LHCN-M2 (cell line): ENCODE data around the gene MTTP. TPM values are rescaled to one million over a fixed set of nuclear protein-coding genes. Genes with fewer than 3 reads are reported as not detected.

Experiments
- DNase-seq: peaks from one replicate; pipeline ENCODE4 v3.0.0-alpha.2; 2012; ENCODE audit warnings: low read depth
- total RNA-seq: library from RNA; depleted of rRNA; stranded (reverse); fragments of >200 nt; gene quantifications from 2 replicates; pipeline ENCODE4 v1.2.3, GENCODE V29; 2014

MTTP gene
- total RNA-seq, 1 experiment from 2014 or later, result 0.06 TPM

DNA sequence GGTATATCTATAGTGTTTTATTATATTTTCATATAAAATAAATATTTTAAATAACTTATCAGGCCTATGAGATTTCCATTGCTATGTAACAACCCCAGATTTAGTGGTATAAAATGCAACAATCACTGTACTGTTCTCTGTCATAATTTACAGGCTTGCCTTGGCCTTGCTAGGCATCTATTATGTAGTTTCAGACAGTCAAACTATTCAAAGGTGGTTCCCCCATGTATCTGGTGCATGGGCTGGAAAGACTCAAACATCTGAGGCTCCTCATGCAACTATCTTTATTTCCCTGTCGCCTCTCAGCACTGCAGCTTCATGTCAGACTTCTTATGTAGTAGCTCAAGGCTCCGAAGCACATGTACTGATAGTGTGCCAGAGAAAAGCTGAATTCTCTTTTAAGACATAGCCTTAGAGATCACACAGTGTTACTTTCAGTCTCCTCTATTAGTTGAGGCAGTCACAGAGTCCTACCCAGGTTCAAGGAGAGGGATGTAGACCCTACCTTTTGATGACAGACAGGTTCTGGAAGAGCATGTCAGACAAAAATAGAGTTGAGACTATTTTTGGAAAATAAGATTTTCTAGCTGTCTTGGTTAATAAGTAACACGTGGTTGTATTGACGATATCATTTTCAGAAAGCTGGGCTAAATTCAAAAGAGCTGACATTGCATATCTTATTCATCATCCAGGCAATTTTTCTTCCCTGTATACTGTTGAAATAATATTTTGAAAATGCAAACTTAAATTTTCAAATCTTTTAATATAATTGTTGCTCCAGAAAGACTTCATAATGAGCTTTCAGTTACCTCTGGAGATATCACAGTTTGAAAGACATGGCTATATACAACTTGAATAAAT, 19.4 kb downstream of the MTTP start:
- DNase-seq, result no peak

DNA sequence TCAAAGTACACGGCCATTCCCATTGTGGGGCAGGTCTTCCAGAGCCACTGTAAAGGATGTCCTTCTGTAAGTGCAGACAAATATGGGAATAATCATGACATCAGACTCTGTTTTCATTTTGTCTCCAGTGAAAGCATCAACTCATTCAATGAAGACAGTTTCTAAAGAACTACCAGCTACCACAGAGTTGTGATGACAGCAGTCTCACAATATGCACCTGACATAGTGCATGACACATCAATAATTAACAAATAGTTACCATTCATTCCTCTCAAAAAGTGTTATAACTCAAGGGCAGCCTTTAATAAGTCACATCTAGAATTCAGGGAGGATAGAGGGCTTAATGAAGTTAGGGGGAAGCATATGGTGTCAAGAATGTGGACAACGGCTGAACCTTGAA, 20.2 kb downstream of the MTTP start:
- no peak for DNase-seq

DNA sequence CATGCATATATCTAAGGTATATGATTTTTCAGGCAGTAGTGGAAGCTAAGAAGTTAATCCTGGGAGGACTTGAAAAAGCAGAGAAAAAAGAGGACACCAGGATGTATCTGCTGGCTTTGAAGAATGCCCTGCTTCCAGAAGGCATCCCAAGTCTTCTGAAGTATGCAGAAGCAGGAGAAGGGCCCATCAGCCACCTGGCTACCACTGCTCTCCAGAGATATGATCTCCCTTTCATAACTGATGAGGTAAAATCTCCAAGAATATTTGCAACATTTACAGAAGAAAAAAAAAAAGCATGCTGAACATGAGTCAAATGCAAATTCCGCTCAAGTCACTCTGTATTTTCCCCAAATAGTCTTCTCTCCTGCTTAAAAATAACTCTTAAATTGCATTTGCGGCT, 32.1 kb downstream of the MTTP start:
- no peak for DNase-seq

DNA sequence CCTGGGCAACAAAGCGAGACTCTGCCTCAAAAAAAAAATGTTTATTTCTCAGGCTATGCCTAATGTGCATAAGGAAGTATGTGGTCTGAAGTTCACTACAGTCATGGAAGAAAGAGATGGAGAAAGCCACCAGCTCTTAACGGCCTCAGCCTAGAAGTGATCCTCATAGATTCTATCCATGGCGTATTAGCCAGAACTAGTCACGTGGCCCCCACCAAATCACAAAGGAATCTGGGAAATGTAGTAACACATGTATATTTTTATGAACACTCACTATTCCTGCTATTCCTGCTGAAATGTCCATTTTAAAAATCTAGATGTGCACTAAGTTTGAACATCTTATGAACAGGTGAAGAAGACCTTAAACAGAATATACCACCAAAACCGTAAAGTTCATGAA, 33.8 kb downstream of the MTTP start:
- DNase-seq, result no peak

DNA sequence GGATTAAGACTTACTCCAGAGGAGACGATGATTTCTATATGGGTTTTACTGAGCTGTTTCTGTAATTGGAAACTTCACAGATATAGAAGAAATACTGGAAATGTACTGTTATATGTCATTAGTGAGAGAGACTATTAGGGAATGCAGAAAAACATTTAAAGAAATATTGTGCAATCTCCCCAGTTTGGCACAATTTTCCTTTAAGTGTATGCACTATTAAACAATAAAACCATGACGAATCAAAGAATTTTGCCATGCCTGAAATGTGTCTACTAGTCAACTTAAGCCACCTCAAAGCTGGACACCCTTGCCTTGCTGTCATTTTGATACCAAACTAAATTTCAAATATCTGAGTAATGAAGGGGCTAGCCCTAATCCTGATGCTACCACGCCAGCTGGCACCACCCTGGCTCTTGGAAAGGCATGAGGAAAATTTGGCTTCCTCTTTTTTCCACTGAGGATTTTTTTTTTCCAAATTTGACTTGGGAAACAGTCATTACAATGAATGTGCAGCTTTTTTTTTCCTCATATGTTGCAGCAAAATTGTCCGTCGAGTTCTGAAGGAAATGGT, 36.1 kb downstream of the MTTP start:
- no peak for DNase-seq

DNA sequence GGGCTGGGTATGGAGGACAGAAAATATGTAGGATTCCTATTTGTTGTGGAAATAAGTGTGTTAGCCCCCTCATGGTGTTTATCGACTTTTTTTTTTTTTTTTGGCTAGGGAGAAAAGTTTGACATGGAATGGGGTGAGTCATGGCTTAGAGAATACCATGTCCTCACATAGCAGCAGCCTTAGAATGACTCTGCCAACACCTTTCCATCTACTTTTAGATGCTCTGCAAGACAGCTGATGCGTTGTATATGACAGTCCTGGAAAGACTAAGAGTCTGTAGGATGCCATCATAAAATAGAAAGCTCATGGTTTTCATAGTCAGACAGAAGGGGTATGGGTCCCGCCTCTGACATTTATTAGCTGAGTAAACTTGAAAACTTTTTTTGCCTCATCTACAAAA, 37.7 kb downstream of the MTTP start:
- no peak for DNase-seq

DNA sequence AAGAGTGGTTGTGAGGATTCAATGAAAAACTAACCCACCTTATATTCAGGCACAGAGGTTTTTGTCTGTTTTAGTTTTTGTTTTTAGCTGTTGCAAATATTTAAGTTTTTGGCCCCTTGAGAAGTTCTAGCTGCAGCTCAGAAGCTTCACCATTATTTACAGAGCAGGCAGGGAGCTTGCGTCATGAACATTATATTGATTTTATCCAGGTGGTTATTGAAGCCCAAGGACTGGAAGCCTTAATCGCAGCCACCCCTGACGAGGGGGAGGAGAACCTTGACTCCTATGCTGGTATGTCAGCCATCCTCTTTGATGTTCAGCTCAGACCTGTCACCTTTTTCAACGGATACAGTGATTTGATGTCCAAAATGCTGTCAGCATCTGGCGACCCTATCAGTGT, 38.1 kb downstream of the MTTP start:
- DNase-seq, result no peak

DNA sequence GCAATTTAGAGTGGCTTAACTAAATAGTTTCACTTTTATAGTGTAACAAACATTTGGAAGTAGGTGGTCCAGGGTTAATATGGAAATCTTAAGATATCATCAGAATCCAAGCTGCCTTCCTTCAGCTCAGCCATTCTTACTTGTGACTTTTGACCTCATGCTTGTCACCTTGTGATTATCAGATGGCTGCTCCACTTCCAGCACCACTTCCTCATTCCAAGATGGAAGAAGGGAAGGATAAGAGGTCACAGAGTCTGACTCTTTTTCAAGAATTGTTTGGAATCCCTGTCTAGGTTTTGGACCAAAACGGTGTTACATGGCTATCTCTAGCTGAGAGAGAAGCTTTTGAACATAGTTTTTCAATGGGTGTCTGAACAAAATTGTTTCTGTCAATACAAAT, 39.9 kb downstream of the MTTP start:
- no peak for DNase-seq

DNA sequence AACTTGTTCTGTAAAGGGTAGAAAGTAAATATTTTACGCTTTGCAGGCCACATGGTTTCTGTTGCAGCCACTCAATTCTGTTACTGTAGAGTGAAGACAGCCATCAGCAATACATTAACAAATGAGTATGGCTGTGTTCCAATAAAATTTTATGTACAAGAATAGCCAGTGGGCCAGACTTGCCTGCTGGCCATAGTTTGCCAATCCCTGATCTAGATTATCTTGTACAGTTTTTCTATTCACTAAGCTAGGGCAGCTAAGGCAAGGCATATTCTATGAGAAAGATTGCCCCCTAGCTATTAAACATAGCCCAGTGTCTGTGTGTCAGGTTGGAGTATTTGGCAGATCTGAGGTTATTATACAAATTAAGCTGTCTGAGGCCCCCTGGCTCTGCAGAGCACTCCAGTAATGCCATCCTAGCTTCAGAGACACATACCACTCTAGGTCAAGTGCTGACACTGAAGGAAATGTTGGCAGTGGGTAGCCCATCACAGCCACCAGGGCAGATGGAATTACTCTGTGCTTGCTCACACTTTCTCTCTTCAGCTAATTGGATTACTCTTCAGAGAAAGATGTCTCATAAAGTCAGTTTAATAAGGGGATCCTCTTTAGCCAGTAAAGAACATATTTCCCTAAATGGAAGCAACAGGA, 40.7 kb downstream of the MTTP start:
- no peak for DNase-seq

DNA sequence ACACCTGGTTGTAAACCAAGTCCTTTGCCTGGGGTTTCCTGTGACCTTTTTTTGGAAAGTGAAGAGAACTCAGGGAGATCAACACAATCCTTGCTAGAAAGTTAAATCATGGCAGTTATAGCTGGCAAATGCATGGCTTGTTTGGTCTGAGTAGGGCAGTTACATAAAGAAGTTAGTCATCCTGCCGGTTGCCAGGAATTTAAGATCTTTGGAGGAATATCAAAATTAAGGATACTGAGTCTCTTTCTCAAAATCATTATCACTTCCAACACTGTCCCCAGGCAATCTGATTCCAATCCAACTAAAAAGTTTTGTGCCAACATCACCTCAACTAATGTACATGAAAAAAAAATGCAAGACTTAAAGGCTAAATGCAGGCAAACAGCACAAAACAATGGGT, 42.8 kb downstream of the MTTP start:
- DNase-seq, result no peak

DNA sequence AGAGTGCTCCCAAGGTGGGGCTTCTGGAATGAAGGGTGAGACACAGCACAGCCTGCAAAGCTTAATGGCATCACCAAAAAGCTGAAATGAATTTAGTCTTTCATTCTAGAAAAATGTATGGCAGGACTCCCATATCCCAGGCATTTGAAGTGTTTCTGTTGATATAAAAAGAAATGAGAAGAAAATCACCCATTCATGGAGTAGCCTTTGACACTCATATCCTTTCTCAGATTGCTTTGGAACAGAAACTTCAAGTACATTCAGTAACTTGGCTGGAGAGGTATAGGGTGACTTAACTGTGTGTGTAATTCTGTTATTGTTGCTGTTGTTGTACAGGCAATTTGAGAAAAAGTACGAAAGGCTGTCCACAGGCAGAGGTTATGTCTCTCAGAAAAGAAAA, 47.7 kb downstream of the MTTP start:
- DNase-seq, result no peak

DNA sequence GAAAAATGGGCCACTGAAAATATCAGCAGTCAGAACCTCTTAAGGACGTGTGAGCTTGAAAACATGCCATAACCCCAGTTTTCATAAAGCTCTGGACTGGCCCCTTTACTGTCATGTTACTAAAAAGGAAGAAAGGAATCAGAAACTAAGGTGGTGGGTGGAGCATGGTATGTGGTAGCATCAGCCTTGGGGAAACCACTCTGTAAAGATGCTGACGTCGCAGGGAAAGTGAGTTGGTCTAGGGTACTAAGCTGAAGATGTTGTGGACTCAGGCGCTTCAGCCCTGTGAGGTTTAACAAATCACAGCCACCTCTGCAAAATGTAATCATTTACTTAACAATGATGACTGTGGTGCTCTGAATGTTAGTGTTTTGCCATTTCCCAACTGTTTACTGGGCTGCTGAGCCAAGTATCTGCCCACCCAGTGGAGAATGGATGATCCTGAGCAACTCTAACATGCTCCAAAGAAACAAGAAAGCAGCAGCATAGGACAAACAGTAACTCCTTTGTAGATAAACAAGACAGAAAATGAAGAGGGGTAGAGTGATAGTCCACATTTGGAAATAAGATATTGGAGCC, 49.6 kb downstream of the MTTP start:
- no peak for DNase-seq

DNA sequence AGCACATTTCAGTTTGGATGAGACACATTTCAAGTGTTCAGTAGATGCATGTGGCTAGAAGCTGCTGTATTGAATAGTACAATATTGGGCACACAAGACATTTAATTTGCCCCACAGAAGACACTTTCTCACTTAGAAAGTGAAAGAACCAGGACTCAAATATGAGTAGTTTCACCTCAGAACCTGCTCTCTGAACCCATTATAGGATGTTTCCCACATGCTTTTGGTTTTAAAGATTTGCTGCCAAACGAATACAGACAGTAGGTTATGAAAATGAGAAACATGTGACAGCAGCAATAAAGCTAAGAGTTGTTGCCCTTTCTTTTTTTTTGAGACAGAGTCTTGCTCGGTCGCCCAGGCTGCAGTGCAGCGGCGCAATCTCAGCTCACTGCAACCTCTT, 50.7 kb downstream of the MTTP start:
- no peak for DNase-seq

DNA sequence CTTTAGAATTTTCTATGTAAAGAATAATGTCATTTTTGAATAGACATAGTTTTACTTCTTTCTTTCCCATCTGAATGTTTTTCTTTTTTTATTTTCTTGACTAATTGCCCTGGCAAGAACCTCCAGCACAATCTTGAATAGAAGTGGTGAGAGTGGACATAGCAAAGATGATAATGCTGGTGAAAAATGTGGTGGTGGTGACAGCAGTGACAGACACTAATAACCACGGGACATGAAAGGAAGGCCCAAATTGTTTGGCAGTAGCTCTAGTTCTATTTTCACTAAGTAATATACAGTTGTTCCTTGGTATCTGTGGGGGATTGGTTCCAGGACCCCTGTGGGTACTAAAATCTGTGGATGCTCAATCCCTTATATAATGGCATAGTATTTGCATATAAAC, 53.4 kb downstream of the MTTP start:
- DNase-seq, result no peak

DNA sequence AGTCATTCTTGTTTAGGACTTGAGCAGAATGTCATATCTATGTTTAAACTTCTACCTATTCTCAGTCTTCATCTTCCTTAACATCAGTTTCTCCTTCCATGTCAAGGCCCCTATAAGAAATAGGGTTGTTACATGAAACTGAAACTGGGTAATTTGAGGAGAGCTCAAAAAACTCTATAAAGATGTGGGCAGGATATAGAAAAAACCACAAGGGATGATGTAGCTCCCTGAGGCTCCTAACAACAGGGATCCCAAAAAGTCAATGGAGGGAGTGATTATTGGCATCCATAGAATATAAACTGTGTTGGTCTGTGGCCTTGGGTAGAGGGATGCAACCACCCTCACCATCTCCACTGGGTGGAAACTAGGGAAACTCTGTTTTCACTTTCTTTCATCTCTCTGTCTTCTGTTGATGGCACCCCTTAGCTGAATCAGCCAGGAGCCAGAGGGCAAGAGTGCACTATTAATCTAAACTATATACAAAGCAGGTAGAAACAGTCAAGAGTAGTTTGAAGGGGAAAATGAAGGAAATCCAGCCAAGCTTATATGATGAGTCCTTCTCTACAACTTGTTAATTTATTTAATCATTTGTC, 55.4 kb downstream of the MTTP start:
- DNase-seq, result no peak

DNA sequence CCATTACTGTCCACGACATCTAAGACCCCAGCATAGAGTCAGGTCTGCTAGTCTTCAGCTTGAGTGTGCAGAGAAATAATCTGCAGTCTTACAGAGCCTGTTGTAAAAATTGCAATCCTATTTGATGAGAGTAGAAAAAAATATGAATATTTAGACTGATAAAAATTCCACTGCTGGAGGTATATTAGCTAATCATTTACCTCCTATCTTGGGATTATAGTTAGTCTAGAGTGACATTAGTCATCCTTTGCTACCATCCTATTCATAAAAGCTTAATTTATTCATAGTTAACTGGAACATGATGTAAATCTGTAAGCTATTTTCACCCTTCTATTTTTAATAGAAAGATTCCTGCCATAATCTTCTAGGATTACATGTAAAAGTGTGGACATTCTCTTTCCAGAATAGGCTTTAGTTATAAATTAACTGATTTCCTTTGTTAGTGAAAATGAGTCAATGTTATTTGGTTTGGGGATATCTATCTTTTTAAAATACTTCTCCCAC, 56.3 kb downstream of the MTTP start:
- DNase-seq, result no peak

DNA sequence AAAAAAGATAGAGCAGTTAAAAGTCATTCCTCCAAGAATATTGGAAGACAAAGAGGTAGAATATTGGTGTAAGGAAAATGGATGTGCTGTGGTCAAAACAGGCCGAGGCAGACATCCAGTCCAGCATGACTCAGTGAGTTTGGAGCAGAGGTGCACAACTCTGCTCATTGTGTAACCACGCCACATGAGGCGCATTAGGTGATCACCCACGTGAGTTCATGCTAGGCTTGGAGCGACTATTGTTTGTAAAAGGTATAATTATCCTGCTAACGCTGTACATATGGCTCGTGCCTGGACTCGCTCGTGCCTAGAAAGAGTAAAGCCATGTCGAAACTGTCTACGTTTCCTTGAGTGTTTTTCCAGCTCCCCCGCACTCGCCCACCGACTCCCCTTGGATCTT, 59.1 kb downstream of the MTTP start:
- DNase-seq, result no peak

DNA sequence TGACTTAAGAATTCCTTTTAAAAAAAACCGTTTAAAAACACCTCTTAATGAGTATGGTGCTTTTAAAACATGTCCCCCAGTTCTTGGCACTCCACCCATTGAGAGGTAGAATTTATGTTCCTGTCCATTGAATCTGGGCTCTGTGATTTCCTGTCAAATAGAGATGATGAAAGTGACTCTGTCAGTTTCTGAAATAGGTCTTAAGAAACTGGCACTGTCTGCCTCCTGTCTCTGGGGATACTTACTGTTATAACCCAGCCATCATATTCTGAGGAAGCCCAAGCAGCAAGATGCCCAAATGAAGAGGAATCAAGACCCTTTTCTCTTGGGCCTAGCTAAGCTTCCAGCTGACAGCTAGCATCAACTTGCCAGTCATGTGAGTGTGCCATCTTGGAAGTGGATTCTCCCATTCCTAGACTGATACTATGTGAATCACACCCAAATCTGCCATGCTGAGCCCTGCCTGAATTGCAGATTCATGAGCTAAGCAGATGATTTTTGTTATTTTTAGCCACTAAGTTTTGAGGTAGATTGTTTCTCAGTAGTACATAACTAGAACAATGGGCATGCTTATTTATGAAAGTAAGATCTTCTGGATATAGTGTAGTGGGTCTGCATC, 60.2 kb downstream of the MTTP start:
- no peak for DNase-seq

DNA sequence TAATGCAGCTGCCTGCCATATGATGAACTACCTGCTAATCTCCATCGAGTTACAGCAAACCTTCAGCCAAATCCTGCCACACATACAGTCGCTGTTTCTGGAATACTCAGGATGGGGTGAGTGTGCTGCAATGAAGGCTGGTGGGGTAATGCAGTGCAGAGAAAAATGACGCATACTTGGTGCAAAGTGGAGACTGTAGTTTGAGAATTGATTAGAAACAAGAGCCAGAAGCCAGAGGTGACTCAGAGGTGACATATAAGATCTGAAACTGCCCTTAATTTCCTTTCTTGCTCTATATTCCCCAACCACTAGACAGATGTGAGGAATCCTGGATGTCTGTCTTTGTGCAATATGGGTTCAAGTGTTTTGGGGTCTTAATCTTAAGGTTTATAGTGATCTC, 61.0 kb downstream of the MTTP start:
- no peak for DNase-seq

DNA sequence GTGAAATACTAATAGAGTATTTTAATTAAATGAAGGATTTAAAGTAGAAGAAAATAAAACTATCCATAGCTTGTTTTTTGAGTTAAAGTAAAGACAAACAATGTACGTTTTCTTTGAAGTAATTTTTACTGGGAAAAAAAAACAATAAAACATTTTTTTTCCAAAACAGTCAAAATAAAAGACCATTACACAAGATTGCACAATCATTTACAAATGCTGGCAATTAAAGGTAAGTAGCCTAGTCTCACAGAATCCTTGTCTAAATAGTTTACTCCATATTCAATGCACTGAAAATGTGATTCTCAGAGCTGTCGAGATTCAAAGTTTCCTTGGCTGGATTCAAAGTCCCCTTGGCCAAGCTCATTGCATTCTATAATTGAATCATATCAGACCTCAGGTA, 61.8 kb downstream of the MTTP start:
- DNase-seq, result no peak

DNA sequence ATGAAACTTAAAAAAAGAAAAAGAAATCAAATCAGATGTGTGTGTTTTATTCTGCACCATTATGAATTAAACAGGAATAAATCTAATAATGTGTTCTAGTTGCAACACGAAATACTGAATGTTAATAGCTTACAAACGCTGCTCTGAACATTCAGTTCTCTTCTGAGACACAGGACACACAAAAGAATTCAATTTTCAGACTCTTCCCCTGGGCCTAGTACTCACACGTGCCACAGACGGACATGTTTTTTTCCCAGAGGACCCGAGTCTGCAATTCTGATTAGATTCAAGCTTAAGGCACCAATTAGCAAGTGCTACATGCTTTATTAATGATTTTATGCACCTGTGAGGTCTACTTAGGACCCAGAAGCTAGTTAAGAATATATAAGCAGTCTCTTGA, 62.5 kb downstream of the MTTP start:
- no peak for DNase-seq

DNA sequence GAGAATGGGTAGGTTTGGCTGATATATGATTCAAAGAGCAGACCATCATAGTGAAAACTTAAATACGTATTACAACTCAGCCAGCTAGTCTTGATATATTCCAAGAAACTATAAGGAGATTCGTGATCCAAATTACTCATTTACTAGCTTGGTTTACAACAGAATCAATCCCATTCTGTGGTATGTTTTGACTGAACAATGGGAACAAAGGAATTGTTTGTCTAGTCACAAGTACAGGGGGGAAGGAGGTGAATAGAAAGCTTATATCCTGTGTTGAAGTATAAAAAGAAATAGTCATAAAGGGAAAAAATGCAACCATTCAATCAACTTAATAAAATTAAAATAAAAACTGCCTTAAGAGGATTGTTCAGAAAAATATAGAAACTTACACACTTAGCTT, 66.1 kb downstream of the MTTP start:
- no peak for DNase-seq
